GM12801 (cell line): ENCODE measurements around the gene MPP4.

Experiments used
- TF ChIP-seq, protein P1 (sequence below): IDR thresholded peaks from one replicate; pipeline ENCODE4 v1.5.1; 2011; ENCODE audit warnings: control low read depth; ENCODE audit not compliant: insufficient read length; ENCODE audit errors: extremely low read depth

Gene MPP4

DNA sequence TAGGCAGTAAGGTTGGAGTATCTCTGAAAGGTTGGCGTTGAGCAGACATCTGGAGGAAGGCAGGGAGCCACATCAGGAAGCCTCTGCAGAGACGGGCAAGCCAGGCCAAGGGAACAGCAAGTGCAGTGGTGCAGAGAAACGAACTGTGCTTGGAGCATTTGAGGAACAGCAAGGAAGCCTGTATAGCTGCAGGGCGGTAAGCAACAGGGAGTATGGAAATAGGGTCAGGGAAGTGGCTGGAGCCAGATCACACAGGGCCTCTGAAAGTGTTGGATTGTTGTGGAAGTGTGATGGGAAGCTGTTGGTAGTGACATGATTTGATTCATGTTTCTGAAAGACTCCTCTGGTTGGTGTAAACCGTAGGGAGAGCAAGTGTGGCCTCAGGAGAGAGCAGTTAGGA is 41.7 kb downstream of the MPP4 start:
- TF ChIP-seq, protein P1, sequence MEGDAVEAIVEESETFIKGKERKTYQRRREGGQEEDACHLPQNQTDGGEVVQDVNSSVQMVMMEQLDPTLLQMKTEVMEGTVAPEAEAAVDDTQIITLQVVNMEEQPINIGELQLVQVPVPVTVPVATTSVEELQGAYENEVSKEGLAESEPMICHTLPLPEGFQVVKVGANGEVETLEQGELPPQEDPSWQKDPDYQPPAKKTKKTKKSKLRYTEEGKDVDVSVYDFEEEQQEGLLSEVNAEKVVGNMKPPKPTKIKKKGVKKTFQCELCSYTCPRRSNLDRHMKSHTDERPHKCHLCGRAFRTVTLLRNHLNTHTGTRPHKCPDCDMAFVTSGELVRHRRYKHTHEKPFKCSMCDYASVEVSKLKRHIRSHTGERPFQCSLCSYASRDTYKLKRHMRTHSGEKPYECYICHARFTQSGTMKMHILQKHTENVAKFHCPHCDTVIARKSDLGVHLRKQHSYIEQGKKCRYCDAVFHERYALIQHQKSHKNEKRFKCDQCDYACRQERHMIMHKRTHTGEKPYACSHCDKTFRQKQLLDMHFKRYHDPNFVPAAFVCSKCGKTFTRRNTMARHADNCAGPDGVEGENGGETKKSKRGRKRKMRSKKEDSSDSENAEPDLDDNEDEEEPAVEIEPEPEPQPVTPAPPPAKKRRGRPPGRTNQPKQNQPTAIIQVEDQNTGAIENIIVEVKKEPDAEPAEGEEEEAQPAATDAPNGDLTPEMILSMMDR: no peak

DNA sequence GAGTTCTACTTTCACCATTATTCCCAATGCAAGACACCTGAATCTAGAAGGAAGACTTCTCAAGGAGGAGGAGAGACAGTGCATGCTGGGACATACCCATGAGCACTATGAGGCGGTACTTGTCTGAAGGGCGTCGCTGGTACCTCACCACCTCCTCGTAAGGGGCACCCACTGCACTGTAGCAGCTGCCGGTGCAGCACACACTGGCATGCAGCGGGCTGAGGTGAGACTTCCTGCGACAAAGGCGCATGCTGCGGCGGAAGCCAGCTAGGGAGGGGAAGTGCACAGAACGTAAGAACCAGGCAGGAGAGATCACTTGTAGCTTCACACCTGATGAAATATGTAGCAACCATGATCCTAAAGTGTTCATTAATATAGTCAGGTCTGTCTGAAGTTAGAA is 42.3 kb downstream of the MPP4 start:
- TF ChIP-seq, protein P1: no peak

DNA sequence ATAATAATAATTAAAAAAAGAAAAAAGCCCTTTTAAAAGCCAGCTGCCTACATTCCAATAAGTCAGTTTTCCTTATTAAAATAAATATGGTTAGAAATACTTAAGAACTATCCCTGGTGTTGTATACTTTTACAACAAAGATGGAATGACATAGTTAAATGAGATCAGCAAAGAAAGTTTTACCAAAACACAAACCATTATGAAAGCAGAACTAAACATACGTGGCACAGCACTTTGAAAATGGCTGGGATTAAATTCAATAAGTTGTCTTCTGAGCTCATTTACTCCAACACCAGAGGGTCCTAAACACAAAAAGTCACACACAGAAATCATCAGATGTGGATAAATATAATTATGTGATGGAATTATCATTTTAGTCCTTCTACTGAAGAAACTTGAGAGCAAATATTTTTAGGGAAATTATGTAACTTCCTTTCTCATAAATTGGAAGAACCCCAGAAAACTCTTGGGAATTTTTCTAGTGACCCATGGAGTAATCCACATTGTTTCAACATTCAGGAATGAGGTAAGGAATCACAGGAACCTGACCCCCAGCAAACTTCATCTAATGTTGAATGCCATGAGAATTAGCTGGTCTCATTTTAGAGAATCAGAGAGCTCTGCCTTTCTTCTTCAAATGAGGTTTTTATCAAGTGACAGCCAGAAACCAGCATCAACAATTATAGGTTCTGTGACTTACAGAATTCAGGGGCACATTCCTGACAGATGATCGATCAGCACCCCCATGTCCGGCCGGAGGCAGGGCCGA is 43.6 kb downstream of the MPP4 start:
- TF ChIP-seq, protein P1: no peak

DNA sequence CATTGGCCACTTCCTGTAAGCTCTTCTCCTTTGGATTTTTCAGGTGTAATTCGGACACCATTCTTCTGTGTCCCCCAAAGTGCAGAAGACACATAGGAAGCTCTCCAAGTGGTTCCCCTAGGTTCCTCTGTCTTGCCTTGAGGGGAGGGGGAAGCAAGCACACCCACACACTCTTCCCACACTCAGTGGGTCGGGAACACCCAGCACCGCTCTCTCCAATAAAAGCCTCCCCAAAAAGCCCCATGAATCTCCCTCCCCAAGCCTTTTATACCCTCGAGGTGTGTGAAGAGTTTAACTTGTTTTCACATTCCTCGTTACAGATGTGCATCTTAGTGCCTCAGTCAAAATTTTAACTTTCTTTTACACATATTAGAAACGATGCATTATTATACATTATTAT is 45.2 kb downstream of the MPP4 start:
- TF ChIP-seq, protein P1: no peak

DNA sequence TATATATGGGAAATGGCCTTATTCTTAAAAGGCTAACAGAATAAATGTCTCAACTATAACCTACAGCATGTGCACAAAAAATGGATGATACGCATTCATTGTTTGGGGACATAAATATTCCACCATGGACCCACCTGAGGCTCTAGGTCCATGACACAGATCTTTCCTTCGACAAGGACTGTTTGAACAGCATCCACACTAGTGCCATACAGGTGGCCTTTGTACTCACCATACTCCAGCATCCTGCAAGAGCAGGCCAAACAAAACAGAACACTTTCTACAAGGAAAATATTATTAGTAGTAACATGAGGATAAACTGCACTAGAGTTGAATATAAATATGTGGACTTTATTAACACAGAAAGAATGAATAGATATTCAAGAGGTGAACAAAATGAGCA is 49.0 kb downstream of the MPP4 start:
- TF ChIP-seq, protein P1: no peak

DNA sequence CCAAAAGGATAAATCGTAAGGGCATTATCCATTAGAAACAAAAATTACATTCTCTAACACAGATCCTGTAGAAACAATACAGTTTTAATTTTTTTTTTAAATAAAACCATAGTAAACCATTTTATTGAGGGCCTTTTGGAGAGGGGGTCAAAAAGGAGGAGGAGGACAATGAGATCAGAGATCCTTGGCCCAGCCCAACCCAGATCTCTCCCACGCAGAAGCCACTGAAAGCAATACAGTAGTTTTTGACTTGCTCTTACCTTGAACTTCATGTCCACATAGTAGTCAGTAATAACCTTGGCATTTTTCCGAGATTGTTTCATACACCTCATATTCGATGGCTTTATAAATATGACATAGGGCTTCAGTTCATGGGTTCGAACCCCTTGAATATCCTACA is 51.0 kb downstream of the MPP4 start:
- TF ChIP-seq, protein P1: no peak

DNA sequence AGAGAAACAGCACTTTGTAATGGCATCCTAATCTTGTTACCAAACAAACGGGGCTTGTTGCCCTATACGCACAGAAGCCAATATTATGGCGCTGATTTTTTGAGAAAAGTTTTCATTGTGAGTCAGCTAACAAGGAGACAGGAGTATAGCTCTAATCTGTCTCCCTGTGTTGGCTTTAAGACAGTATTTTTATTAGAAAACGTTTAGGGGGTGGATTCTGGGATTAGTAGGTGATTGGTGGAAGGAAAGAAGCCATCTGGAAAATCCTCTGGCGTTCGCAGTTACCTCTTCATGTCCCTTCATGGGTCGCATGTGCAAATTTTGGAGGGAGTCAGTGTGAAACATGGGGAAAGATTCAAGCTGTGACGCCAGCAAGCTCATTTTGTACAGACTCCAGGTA is 54.4 kb downstream of the MPP4 start:
- TF ChIP-seq, protein P1: no peak
